DND-41 (cell line): Measurements from ENCODE around the gene MAPK10.

Source experiments
- ATAC-seq: fragments of 200-7000 bp; cut with Tn5 transposase; 3 replicates; pipeline ENCODE4 v1.9.1; 2021; ENCODE audit warnings: low read depth; ENCODE audit not compliant: insufficient read depth
- DNase-seq: peaks from one replicate; pipeline ENCODE4 v3.0.0-alpha.2; 2020
- H2AFZ ChIP-seq: 2 replicates; pipeline ENCODE4 v1.6.0; 2012; ENCODE audit warnings: low read depth, low read length
- H3K27ac ChIP-seq: 2 replicates; pipeline ENCODE4 v1.5.1; 2012; ENCODE audit warnings: low read length, inconsistent platforms
- H3K27me3 ChIP-seq: fragments of 200-600 bp; sonication (generic); 2 replicates; pipeline ENCODE4 v1.6.0; 2012; ENCODE audit warnings: low read length, mild to moderate bottlenecking, inconsistent platforms; ENCODE audit not compliant: insufficient read depth, poor library complexity
- H3K36me3 ChIP-seq: 2 replicates; pipeline ENCODE4 v1.5.1; 2012; ENCODE audit warnings: low read length, inconsistent platforms; ENCODE audit not compliant: insufficient read depth
- H3K4me1 ChIP-seq: 2 replicates; pipeline ENCODE4 v1.5.1; 2012; ENCODE audit warnings: mild to moderate bottlenecking, low read length; ENCODE audit not compliant: insufficient read depth
- H3K4me2 ChIP-seq: 2 replicates; pipeline ENCODE4 v1.6.0; 2012; ENCODE audit warnings: mild to moderate bottlenecking, moderate library complexity, low read length, inconsistent platforms; ENCODE audit not compliant: insufficient read depth
- H3K4me3 ChIP-seq, 2 experiments: fragments of 200-600 bp in 1 of 2; shearing (Covaris generic) in 1 of 2; 2 replicates each; pipeline ENCODE4 v1.5.1; 2012 to 2016; ENCODE audit warnings: inconsistent platforms in 2 of 2, low read length in 2 of 2, mild to moderate bottlenecking in 2 of 2, low read depth in 1 of 2, moderate library complexity in 1 of 2
- H3K79me2 ChIP-seq: 2 replicates; pipeline ENCODE4 v1.6.0; 2012; ENCODE audit warnings: low read length, inconsistent platforms; ENCODE audit not compliant: insufficient read depth
- H3K9ac ChIP-seq: 2 replicates; pipeline ENCODE4 v1.6.0; 2012; ENCODE audit warnings: low read depth, mild to moderate bottlenecking, inconsistent platforms, low read length, moderate library complexity
- H3K9me3 ChIP-seq: 2 replicates; pipeline ENCODE4 v1.5.1; 2012; ENCODE audit warnings: low read length, moderate library complexity, mild to moderate bottlenecking, inconsistent platforms; ENCODE audit not compliant: insufficient read depth, severe bottlenecking
- H4K20me1 ChIP-seq: 2 replicates; pipeline ENCODE4 v1.6.0; 2012; ENCODE audit warnings: low read length; ENCODE audit not compliant: insufficient read depth
- CTCF ChIP-seq: IDR thresholded peaks from 2 replicates; pipeline ENCODE4 v1.5.1; 2012; ENCODE audit warnings: borderline replicate concordance, low read length, moderate library complexity, mild to moderate bottlenecking; ENCODE audit not compliant: poor library complexity, severe bottlenecking; ENCODE audit errors: extremely low read depth
- EZH2 ChIP-seq: IDR thresholded peaks from 3 replicates; pipeline ENCODE4 v1.6.1; 2012; ENCODE audit warnings: borderline replicate concordance, low read depth, mild to moderate bottlenecking, moderate library complexity, low read length, inconsistent platforms; ENCODE audit not compliant: severe bottlenecking

The MAPK10 gene

GRCh38 chr4:86235549-86235948 lies 124.3 kb downstream of the MAPK10 start:
- Histone ChIP-seq H4K20me1 (no peaks in the 10 kb centered on the region), H3K4me1 (no peaks in the 10 kb centered on the region), H3K4me3 (no peak overlapping the region), H3K79me2 (no peaks in the 10 kb centered on the region), H3K4me2 (no peak overlapping the region), H3K27me3 (no peaks in the 10 kb centered on the region), H3K27ac (no peak overlapping the region), H3K9me3 (no peaks in the 10 kb centered on the region), H2AFZ (no peak overlapping the region), H3K9ac (no peak overlapping the region), H3K36me3 (no peaks in the 10 kb centered on the region)
- DNase-seq: no peak
- ATAC-seq: no peak
- no peak for TF ChIP-seq CTCF
- TF ChIP-seq EZH2: no peak

GRCh38 chr4:86233681-86234080 lies 126.2 kb downstream of the MAPK10 start:
- H3K4me1 ChIP-seq: no peaks in the 10 kb centered on the region
- H2AFZ ChIP-seq: no peak overlapping the region
- H3K27me3 ChIP-seq: no peaks in the 10 kb centered on the region
- H3K9ac ChIP-seq: no peak overlapping the region
- no peak overlapping the region for H3K27ac ChIP-seq
- H3K4me2 ChIP-seq: no peak overlapping the region
- DNase-seq (no peak), ATAC-seq (no peak)
- no peaks in the 10 kb centered on the region for H3K9me3 ChIP-seq
- H3K36me3 ChIP-seq: no peaks in the 10 kb centered on the region
- no peak for TF ChIP-seq EZH2
- TF ChIP-seq CTCF: no peak
- H4K20me1 ChIP-seq: no peaks in the 10 kb centered on the region
- H3K79me2 ChIP-seq: no peaks in the 10 kb centered on the region
- H3K4me3 ChIP-seq: no peak overlapping the region

DNA sequence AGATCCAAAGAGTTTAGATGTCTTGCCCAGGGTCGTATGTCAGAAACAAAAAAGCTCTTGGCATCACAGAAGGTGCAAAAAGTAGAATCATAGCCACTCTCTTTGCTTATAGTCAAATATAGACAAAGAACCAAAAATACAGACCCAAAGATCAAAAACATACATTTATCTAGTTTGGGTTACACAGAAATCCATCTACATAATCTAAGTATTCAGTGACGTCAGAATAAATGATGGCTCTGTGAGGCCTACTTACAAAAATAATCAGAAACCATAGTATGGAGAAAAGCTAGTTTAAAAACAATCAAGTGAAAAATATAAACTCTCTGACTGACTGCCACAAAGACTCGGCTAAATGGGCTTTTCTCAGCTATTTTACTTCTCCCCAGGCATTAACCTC lies 126.8 kb downstream of the MAPK10 start:
- H3K79me2 ChIP-seq: no peaks in the 10 kb centered on the region
- ATAC-seq (no peak), DNase-seq (no peak)

More for the DNA sequence above, 126.8 kb downstream of the MAPK10 start:
- Histone ChIP-seq H3K36me3 (no peaks in the 10 kb centered on the region), H3K9me3 (no peaks in the 10 kb centered on the region), H3K4me1 (no peaks in the 10 kb centered on the region), H3K27ac (no peak overlapping the region), H3K4me2 (no peak overlapping the region), H3K9ac (no peak overlapping the region), H2AFZ (no peak overlapping the region), H3K4me3 (no peak overlapping the region), H4K20me1 (no peaks in the 10 kb centered on the region), H3K27me3 (no peaks in the 10 kb centered on the region)
- TF ChIP-seq CTCF (no peak), EZH2 (no peak)
